ENCODE data around the gene ACE. TPM values are rescaled to one million over a fixed set of nuclear protein-coding genes. Genes with fewer than 3 reads are reported as not detected.

ACE gene
- total RNA-seq = 1.3 and 1.7 TPM in 2 replicates

- DNase-seq (ENCODE audit: low read depth) = peak; percentile 13
- TF ChIP-seq CTCF (IDR thresholded peaks at IDR 0.05; ENCODE audit: insufficient read depth, low read depth, low read length) = no peak
These were observed at the start of gene ACE for GRCh38 chr17:63476854-63477479. ACE (plus strand) TSS chr17:63477061; CDS start chr17:63477095, 34 bp downstream.

GRCh38 chr17:63429766-63430165, 47.1 kb upstream of the ACE start:
- no peak for TF ChIP-seq CTCF (IDR thresholded peaks at IDR 0.05; ENCODE audit: insufficient read depth, low read depth, low read length)
- DNase-seq (ENCODE audit: low read depth) = no peak
- H3K4me3 ChIP-seq (ENCODE audit: low read depth, low read length) = no peak overlapping the region

More at GRCh38 chr17:63476854-63477479, at the start of gene ACE:
- H3K4me3 ChIP-seq (ENCODE audit: low read depth, low read length) = peak within 1 kb of the TSS; percentile 53

GRCh38 chr17:63430223-63430622, 46.6 kb upstream of the ACE start:
- DNase-seq (ENCODE audit: low read depth) = no peak
- no peak for TF ChIP-seq CTCF (IDR thresholded peaks at IDR 0.05; ENCODE audit: insufficient read depth, low read depth, low read length)
- H3K4me3 ChIP-seq (ENCODE audit: low read depth, low read length) = no peak overlapping the region

GRCh38 chr17:63431618-63431938, 45.3 kb upstream of the ACE start:
- no peak for DNase-seq (ENCODE audit: low read depth)
- TF ChIP-seq CTCF (IDR thresholded peaks at IDR 0.05; ENCODE audit: insufficient read depth, low read depth, low read length) = no peak

GRCh38 chr17:63431939-63432804, 44.7 kb upstream of the ACE start:
- no peak for TF ChIP-seq CTCF (IDR thresholded peaks at IDR 0.05; ENCODE audit: insufficient read depth, low read depth, low read length)
- H3K4me3 ChIP-seq (ENCODE audit: low read depth, low read length) = no peak overlapping the region

More at GRCh38 chr17:63431618-63431938, 45.3 kb upstream of the ACE start:
- H3K4me3 ChIP-seq (ENCODE audit: low read depth, low read length) = no peak overlapping the region

GRCh38 chr17:63433746-63434591, 42.9 kb upstream of the ACE start:
- peak; percentile 93 for DNase-seq (ENCODE audit: low read depth)
- no peak for TF ChIP-seq CTCF (IDR thresholded peaks at IDR 0.05; ENCODE audit: insufficient read depth, low read depth, low read length)
- no peak overlapping the region for H3K4me3 ChIP-seq (ENCODE audit: low read depth, low read length)

More at GRCh38 chr17:63431939-63432804, 44.7 kb upstream of the ACE start:
- peak; percentile 85 for DNase-seq (ENCODE audit: low read depth)
